CD4-positive, alpha-beta T cell treated with Interferon gamma for 1 hour (primary cell): Measurements from ENCODE around the gene RFC4.
"Not testable (repeated sequence)": the region's sequence is repeated elsewhere in the genome, so short reads cannot be mapped to it uniquely, and the experiment has no call there.

Experiments
- DNase-seq: peaks from one replicate; pipeline ENCODE4 v3.0.0-alpha.2; 2020

RFC4 gene

GRCh38 chr3:186824430-186825139, 18.3 kb upstream of the RFC4 start:
- DNase-seq = no peak

DNA sequence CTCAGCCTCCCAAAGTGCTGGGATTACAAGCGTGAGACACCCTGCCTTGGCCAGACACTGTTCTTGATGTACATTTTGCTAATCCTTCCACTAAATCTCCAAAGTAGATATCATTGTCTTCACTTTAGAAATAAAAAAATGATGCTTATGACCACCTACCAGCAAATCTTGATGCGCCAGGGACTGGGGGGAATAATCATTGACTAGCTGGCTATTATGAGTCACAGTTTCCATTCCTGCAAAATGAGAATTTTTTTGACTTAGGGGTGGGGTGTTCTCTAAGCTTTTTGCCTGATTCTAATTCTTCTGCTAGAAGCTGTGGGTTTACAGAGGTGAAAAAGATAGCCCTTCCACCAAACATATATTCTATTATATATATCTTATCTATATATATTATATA, 17.1 kb upstream of the RFC4 start:
- no peak for DNase-seq

- DNase-seq = not testable (repeated sequence)
These were observed 16.1 kb upstream of the RFC4 start for GRCh38 chr3:186822388-186822759.

- no peak for DNase-seq
These were observed 15.4 kb upstream of the RFC4 start for GRCh38 chr3:186821429-186822387.

DNA sequence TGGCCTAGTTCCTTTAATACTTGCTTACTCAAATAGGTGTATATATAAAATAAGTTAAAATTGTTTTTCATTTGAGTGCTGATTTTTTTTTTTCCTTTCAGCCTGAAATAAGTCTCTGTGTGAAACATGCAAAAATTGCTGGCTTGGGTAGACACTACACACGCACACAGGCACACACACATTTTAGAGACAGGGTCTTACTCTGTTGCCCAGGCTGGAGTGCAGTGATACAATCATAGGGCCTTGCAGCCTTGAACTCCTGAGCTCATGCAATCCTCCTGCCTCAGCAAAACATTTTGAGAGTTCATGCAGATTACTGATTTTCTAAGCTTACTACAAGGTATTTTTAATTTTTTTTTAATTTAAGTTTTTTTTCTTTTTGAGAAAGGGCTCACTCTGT, 12.7 kb upstream of the RFC4 start:
- DNase-seq = no peak

DNA sequence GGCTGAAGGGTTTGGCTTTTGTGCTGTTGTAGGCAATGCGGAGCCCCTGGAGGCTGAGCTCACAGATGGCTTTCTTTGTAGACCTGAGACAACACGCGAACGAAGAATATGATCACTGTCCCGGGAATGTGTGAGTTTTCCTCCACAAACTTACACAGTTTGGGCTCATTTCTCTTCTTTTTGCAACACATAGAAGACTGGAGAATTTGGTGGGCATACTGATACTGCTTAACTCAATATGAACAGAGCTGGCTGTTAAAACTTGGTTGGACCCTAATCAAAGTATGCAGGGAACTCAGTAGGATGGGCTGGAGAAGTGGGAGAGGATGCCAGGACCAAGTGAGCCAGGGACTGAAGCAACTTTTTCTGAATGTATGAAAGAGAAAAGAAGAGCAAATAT, 12.2 kb upstream of the RFC4 start:
- no peak for DNase-seq

DNA sequence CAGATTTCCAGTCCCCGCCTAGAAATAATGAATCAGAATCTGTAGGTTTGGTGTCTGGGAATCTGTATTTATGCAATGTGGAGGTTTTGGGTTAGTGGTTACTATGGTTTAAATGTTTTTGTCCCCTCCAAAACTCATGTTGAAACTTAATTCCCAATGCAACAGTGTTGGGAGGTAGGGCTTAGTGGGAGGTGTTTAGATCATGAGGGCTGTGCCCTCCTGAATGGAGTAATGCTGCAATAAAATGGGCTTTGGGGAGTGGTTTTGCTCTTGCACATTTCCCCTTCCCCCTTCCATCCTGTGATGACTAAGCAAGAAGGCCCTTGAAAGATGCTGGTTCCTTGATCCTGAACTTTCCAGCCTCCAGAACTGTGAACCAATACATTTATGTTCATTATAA, 9.2 kb upstream of the RFC4 start:
- DNase-seq = no peak

- no peak for DNase-seq
These were observed 7.8 kb upstream of the RFC4 start for GRCh38 chr3:186814100-186814499.

GRCh38 chr3:186811313-186811712, 5.0 kb upstream of the RFC4 start:
- not testable (repeated sequence) for DNase-seq

GRCh38 chr3:186810336-186810996, 4.2 kb upstream of the RFC4 start:
- no peak for DNase-seq

GRCh38 chr3:186807231-186807630, 949 bp upstream of the RFC4 start:
- no peak for DNase-seq

DNA sequence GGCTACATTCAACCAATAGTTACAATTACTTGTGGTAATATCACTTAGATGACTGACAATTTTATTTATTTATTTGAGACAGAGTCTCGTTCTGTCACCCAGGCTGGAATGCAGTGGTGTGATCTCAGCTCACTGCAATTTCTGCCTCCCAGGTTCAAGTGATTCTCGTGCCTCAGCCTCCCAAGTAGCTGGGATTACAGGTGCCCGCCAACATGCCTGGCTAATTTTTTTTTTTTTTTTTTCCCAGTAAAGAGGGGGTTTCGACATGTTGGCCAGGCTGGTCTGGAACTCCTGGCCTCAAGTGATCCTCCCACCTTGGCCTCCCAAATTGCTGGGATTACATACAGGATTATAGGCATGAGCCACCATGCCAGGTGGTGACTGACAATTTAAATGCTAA, 2.8 kb downstream of the RFC4 start:
- not testable (repeated sequence) for DNase-seq

DNA sequence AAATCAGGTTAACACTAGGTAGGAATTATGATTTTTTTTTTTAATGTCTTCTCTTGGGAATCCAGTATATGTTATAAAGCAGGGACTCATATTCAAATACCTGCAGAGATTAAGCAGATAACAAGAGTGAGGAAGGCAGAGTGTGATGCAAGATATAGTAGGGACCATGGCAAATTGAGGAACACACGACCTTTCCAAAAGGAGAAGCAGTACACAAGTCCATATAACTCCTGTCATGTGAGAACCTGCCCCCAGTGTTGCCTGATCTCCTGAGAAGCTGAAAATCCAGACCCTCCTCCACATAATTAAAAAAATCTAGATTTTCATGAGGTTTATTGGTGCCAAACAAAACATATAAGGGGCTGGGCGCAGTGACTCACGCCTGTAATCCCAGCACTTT, 3.6 kb downstream of the RFC4 start:
- DNase-seq = no peak

GRCh38 chr3:186800285-186800684, 6.0 kb downstream of the RFC4 start:
- DNase-seq = no peak

- DNase-seq = no peak
These were observed 7.9 kb downstream of the RFC4 start for GRCh38 chr3:186798239-186798874.

- no peak for DNase-seq
These were observed 15.9 kb downstream of the RFC4 start for GRCh38 chr3:186790261-186790981.

DNA sequence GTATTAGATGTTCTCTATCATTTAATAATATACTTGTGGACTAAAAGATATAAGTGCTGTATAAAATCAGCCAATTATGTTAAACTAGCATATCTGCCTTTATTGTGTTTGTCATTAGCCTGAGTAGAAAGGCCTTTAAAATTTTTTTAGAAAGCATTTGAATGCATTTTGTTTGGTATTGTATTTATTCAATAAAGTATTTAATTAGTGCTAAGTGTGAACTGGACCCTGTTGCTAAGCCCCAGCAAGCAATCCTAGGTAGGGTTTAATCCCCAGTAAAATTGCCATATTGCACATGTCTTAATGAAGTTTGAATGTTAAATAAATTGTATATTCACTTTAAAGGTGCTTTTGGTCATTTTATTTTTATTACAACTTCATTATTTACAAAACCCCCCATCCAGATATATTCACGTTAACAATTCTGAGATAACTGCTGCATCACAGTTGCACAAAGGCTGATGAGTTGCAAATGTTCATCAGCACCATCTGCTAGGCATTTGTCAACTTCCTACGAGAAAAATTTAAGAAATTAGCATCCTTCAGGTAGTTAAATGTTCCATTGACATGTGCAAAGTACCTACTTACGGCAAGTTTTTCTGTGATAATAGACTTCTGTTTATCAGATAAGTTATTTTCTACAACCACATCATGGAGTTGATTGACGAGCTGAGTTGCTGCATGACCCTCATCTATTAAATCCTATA, 16.6 kb downstream of the RFC4 start:
- no peak for DNase-seq

DNA sequence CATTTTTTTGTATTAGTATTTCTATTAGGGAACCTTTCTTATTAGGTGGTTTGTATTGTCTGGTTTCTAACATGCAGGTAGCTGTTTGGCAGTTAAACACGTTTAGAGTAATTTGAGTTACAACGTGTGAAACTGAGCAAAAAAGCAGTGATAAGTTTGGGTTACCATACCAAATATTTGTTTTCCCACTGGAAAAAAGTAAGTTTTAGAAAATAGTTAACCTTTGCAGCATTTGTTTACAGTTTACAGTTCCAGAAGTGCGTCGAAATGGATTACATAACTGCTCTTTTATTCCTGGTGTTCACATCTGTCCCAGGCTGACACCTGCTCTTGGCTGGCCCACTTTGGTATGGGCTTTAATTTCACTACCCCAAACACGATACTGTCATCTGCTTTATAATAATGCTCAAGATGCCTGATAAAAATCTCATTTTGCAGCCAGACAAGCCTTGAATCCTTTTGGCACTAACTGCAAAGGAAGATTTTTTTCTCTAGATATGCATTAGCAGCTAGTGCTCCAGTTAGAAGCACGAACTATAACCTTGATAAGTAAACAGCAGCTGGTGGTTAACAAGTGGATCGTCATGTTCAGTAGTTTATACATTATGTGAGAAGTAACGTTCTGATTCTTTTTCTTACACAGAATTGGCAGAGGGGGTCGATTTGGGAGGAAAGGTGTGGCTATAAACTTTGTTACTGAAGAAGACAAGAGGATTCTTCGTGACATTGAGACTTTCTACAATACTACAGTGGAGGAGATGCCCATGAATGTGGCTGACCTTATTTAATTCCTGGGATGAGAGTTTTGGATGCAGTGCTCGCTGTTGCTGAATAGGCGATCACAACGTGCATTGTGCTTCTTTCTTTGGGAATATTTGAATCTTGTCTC, 17.6 kb downstream of the RFC4 start:
- no peak for DNase-seq

DNA sequence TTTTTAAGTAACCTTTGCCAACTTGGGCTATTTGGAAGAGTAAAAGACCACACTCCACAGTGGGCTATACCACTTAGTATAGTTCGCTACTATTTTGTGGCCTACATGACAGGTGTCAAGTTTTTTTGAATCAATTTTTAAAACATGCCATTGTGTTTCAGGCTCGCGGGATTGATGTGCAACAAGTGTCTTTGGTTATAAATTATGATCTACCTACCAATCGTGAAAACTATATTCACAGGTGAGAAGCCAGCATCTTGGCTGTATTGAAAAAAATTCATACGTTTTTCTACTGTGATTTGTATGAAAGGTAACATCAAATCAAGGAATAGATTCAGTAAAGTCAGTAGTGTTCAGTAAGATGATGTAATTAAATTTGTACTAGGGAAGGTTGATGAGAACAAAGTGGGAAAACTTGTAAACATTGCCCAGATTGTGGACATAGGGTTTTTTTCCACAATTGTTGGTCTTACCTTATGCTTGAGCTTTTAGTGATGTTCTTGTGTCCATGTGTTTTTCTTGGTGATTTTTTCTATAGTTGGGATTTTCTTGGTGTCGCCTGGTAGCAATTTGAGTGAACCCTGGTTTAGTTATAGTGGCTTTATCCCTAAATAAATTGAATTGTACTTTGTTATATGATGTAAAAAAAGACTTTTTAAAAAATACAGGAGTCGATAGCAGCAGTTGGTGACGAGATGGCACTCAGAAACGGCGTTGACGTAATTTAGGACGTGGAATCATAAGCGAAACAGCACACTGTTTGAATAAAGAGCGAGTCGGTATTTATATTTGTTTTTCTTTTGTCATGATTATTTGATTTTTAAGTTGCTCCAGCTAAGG, 18.4 kb downstream of the RFC4 start:
- no peak for DNase-seq

DNA sequence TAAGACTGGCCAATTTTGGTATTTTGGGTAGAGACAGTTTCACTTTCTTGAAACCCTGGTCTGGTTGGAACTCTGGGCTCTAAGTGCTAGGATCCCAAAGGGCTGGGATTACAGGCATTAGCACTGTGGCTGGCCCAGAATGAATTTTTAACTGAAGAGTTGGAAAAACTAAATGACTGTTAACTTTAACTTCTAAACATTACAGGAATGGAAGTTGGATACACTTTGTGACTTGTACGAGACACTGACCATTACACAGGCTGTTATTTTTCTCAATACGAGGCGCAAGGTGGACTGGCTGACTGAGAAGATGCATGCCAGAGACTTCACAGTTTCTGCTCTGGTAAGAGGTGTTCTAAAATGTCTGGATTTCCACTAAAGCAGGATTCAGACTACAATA, 19.4 kb downstream of the RFC4 start:
- DNase-seq = no peak
